CD4-positive, CD25-positive, alpha-beta regulatory T cell (primary cell): ENCODE data around the gene CYB5D1. TPM values are rescaled to one million over a fixed set of nuclear protein-coding genes. Genes with fewer than 3 reads are reported as not detected.

Experiments used
- ATAC-seq, 2 donors: fragments of 150-1000 bp; cut with Tn5 transposase; one replicate each; pipeline ENCODE4 v1.10.0; 2021; ENCODE audit warnings: low read depth in 2 of 2, moderate number of reproducible peaks in 2 of 2, moderate library complexity in 1 of 2
- DNase-seq, 3 donors: peaks; one replicate each; pipeline versions ENCODE4 v3.0.0 to v3.0.0-alpha.2; 2012 to 2022; ENCODE audit warnings: mixed read lengths in 1 of 3
- H3K27ac ChIP-seq: one replicate; pipeline ENCODE4 v1.7.0; 2013; ENCODE audit warnings: mild to moderate bottlenecking, low read length; ENCODE audit not compliant: insufficient read depth, poor library complexity, severe bottlenecking
- H3K27me3 ChIP-seq: one replicate; pipeline ENCODE4 v1.7.0; 2013; ENCODE audit warnings: low read length; ENCODE audit not compliant: control insufficient read depth, insufficient read depth
- H3K36me3 ChIP-seq: one replicate; pipeline ENCODE4 v1.7.0; 2013; ENCODE audit warnings: mild to moderate bottlenecking, low read length, moderate library complexity; ENCODE audit not compliant: control insufficient read depth, insufficient read depth
- H3K4me1 ChIP-seq: 2 replicates; pipeline ENCODE4 v1.7.0; 2013; ENCODE audit warnings: mild to moderate bottlenecking, low read length; ENCODE audit not compliant: insufficient read depth, control insufficient read depth, poor library complexity, severe bottlenecking
- H3K4me3 ChIP-seq: one replicate; pipeline ENCODE4 v1.7.0; 2013; ENCODE audit warnings: low read depth, mild to moderate bottlenecking, low read length, moderate library complexity
- H3K9me3 ChIP-seq, 2 experiments: 1 replicate in 1 of 2; 2 replicates in 1 of 2; pipeline ENCODE4 v1.7.0; 2013; ENCODE audit warnings: low read length in 2 of 2, mild to moderate bottlenecking in 1 of 2, moderate library complexity in 1 of 2; ENCODE audit not compliant: control insufficient read depth in 2 of 2
- H3K27ac Mint-ChIP-seq, 3 donors: one replicate each; pipeline ENCODE4 v1.8.0; 2020 to 2022; ENCODE audit warnings: mild to moderate bottlenecking in 3 of 3, mixed read lengths in 3 of 3, moderate library complexity in 2 of 3
- H3K27me3 Mint-ChIP-seq: one replicate; pipeline ENCODE4 v1.8.0; 2022; ENCODE audit warnings: mild to moderate bottlenecking, mixed read lengths
- H3K36me3 Mint-ChIP-seq: one replicate; pipeline ENCODE4 v1.8.0; 2020; ENCODE audit warnings: mixed read lengths
- H3K4me1 Mint-ChIP-seq, 4 donors: one replicate each; pipeline ENCODE4 v1.8.0; 2020 to 2022; ENCODE audit warnings: mixed read lengths in 4 of 4, mild to moderate bottlenecking in 1 of 4
- H3K4me3 Mint-ChIP-seq, 4 donors: one replicate each; pipeline ENCODE4 v1.8.0; 2020 to 2022; ENCODE audit warnings: mild to moderate bottlenecking in 4 of 4, mixed read lengths in 4 of 4, moderate library complexity in 3 of 4
- H3K9me3 Mint-ChIP-seq, 7 donors: one replicate each; pipeline ENCODE4 v1.8.0; 2020 to 2022; ENCODE audit warnings: mixed read lengths in 7 of 7, mild to moderate bottlenecking in 3 of 7, moderate library complexity in 2 of 7
- polyA plus RNA-seq, 4 donors: library from polyadenylated mRNA; unstranded; fragments of 300-500 nt; fragmentation: Illumina TruSeq; gene quantifications; one replicate each; pipeline ENCODE4 v1.2.3, GENCODE V29; 2021
- total RNA-seq: library from RNA; stranded (reverse); gene quantifications from one replicate; pipeline ENCODE4 v1.2.3, GENCODE V29; 2022

The CYB5D1 gene
- total and polyA plus RNA-seq, 5 donors from 2014 or later: 3.1 to 11.8 (median 5.3) TPM

DNA sequence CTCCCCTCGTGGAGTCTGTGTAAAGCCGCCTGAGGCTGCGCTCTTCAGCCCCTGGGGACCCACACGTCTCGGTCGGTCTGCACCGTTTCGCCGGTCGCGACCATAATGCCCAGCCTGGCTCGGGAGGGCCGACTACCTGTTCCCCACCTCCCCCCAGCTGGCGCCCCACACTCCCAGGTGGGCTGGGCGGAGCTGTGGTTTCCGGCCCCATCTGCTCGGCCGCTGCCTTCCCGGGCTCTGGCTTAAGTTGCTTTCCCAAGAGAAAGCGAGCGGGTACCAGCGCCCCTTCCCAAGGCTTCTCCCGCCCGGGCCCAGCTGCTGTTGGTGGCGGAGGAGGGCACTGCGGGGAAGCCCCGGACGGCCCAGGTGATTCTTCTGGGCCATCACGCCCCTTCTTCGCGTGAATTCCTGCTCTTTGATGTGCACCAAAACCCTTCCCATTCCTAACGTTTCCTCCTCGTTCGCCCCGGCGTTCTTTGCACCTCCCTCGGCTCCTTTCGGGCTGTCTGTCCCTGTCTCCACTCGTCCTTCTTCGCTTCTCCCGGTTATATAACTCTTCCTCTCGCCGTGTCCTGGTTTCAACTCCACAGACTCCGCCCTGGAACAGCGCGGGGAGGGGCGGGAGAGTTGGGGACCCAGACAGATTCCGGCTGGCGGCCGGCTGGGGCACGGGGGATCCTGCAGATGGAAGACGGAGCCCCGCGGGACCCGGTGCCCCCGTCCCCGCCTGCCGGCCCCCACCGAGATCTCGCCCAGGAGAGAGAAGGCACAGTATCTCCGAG lies 21.8 kb upstream of the CYB5D1 start:
- Mint-ChIP-seq H3K4me1 (peaks cover 5 to 57% (median 43%) of the 10 kb centered on the region in 4 donors), H3K36me3 (no peaks in the 10 kb centered on the region), H3K4me3 (peak overlapping the region; percentile 94 to 99 (median 96)), H3K27ac (peak overlapping the region; percentile 91 to 100 (median 98)), H3K27me3 (peaks cover 11% of the 10 kb centered on the region), H3K9me3 (peaks cover 0 to 1% (median 0%) of the 10 kb centered on the region in 7 donors)
- Histone ChIP-seq H3K27me3 (no peaks in the 10 kb centered on the region), H3K36me3 (no peaks in the 10 kb centered on the region), H3K27ac (peak overlapping the region; percentile 100), H3K4me3 (peak overlapping the region; percentile 79), H3K9me3 (no peaks in the 10 kb centered on the region), H3K4me1 (peaks cover 66% of the 10 kb centered on the region)
- ATAC-seq (no peak), DNase-seq (peak in 1 of 3 donors; percentile 61)

DNA sequence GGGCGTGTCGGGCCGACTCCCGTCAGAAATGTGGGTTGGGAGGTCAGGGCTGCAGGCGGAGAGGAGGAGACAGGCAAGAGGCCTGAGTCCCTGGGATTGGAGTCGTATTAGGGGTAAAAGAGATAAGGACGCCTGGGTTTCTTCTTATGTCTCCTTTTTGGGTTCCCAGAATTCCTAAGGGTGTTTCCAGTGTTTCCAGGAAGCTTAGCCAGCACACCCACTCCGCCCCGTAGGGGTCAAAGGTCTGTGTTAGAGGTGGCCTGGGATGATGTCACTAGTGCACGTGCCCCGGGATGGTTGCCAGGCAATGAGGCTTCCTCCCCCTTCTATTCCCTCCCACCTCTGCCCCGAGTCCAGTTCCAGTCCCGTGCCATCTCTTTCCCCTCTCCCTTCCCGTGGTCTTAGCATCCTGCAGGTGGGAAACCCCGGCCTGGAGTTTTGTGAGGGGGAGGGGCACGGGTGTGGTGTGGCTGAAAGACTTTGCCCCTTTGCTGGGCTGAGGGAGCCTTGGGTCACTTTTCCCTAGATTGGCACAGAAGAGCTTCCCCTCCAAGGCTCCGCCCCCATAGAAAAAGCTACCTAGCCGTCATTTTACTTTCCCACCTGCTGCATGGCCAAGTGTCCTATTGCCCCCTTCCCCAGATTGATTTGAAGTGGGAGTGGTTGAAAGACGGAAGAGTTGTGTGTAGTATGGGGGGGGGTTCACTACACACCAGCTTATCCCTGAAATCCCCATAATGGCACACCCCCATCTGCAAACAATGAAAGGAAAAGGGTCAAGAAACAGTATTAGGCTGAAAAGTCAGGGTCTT lies 21.0 kb upstream of the CYB5D1 start:
- H3K4me3 Mint-ChIP-seq: peak overlapping the region; percentile 94 to 99 (median 96)
- no peaks in the 10 kb centered on the region for H3K36me3 ChIP-seq
- H3K36me3 Mint-ChIP-seq: no peaks in the 10 kb centered on the region
- H3K27me3 Mint-ChIP-seq: peaks cover 7% of the 10 kb centered on the region
- H3K27ac Mint-ChIP-seq: peak overlapping the region; percentile 91 to 100 (median 98)
- no peaks in the 10 kb centered on the region for H3K27me3 ChIP-seq
- ATAC-seq (no peak), DNase-seq (peak; percentile 54 to 84 (median 71))
- peaks cover 0 to 1% (median 0%) of the 10 kb centered on the region in 7 donors for H3K9me3 Mint-ChIP-seq
- H3K4me1 Mint-ChIP-seq: peaks cover 5 to 62% (median 46%) of the 10 kb centered on the region in 4 donors
- H3K4me3 ChIP-seq: peak overlapping the region; percentile 75
- H3K27ac ChIP-seq: peak overlapping the region; percentile 100
- no peaks in the 10 kb centered on the region for H3K9me3 ChIP-seq
- peaks cover 74% of the 10 kb centered on the region for H3K4me1 ChIP-seq

DNA sequence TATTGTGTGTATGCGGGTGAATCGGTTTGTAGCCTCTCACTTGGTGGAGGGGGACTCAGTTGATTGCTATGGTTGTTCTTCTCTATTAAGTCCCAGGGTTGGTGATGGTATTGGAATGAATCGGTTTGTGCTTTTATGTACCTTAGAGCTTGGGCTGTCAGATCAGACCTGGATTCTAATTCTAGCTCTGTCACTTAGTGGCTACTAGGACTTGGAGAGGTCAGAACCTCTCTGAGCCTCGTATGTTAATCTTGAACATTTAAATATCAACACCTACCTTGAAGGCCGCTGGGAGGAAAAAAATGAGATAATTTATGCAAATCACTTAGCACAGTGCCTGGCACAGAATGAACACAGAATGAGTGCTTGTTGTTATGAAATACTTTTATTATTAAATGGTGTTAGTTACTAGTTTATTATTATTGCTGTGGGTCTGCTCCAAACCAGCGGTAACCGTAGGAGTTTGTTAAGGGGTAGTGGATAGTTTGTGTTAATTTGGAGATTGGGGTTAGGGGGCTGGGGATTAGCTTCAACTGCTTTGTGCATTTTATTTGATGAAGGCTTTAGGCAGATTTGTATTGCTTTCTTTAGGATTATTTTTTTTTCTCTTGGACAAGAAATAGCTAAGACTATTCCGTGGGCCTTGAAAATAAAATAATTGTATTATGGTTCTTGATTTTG lies 20.3 kb upstream of the CYB5D1 start:
- DNase-seq (peak in 2 of 3 donors; percentile 35 to 47), ATAC-seq (no peak)
- H3K27ac Mint-ChIP-seq: peak overlapping the region; percentile 61 to 100 (median 98)
- H3K27me3 ChIP-seq: no peaks in the 10 kb centered on the region
- H3K4me3 Mint-ChIP-seq: peak overlapping the region; percentile 94 to 99 (median 96)
- H3K27ac ChIP-seq: peak overlapping the region; percentile 100
- H3K36me3 ChIP-seq: no peaks in the 10 kb centered on the region
- peaks cover 0 to 2% (median 0%) of the 10 kb centered on the region in 7 donors for H3K9me3 Mint-ChIP-seq
- peak overlapping the region; percentile 75 for H3K4me3 ChIP-seq
- peaks cover 79% of the 10 kb centered on the region for H3K4me1 ChIP-seq
- no peaks in the 10 kb centered on the region for H3K36me3 Mint-ChIP-seq
- peaks cover 14% of the 10 kb centered on the region for H3K27me3 Mint-ChIP-seq
- peaks cover 5 to 68% (median 49%) of the 10 kb centered on the region in 4 donors for H3K4me1 Mint-ChIP-seq
- no peaks in the 10 kb centered on the region for H3K9me3 ChIP-seq

DNA sequence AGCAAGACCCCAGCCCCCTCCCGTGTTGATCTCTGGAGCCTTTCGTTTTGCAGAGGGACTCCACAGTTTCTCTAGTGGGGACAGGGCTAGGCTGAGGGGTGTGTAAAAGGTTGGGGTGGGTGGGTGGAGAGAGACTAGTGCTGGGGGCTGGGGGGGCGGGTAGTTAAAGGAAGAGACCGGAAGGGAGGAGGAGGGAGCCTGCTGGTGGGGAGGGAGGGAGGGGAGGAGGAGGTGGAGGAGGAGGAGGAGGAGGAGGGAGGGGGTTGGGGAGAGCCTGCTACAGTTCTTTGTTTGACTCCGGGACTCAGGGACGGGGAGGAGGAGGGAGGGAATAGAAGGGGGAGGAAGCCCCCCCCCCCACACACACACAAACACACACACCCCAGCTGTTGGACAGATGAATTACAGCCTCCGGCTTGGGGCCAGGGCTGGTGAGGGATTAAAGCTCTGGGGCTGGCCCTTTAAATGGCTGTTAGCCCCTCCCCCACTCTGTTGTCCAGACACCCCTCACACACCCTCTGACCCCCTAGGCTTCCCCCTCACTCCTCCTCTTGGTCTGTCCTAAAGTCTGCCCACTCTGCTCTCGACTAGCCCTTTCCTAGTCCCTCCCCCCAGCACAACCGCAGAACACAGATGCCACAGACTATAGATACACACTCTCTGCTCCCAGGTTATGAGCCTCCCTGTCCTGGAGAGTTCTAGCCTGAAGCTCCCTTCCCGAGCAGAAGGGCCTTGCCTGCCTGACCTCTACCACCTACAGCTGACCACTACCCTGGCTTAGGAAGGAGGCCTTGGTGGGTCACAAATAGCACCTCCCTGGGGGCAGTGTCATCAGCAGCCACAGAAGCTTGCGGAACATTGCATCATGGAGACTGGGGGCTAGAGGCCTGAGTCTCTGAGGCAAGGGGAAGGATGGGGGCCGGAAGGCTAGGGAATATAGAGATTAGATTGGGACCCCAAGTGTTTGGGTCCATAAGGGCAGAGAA lies 19.4 kb upstream of the CYB5D1 start:
- Histone ChIP-seq H3K36me3 (no peaks in the 10 kb centered on the region), H3K4me3 (peak overlapping the region; percentile 75), H3K27me3 (no peaks in the 10 kb centered on the region), H3K9me3 (no peaks in the 10 kb centered on the region), H3K27ac (peak overlapping the region; percentile 100), H3K4me1 (peaks cover 85% of the 10 kb centered on the region)
- Mint-ChIP-seq H3K27ac (peak overlapping the region; percentile 94 to 100 (median 99)), H3K4me3 (peak overlapping the region; percentile 94 to 99 (median 96)), H3K36me3 (no peaks in the 10 kb centered on the region), H3K9me3 (peaks cover 0 to 2% (median 0%) of the 10 kb centered on the region in 7 donors), H3K4me1 (peaks cover 5 to 68% (median 48%) of the 10 kb centered on the region in 4 donors), H3K27me3 (peaks cover 22% of the 10 kb centered on the region)
- ATAC-seq (no peak), DNase-seq (peak in 1 of 3 donors; percentile 43)

DNA sequence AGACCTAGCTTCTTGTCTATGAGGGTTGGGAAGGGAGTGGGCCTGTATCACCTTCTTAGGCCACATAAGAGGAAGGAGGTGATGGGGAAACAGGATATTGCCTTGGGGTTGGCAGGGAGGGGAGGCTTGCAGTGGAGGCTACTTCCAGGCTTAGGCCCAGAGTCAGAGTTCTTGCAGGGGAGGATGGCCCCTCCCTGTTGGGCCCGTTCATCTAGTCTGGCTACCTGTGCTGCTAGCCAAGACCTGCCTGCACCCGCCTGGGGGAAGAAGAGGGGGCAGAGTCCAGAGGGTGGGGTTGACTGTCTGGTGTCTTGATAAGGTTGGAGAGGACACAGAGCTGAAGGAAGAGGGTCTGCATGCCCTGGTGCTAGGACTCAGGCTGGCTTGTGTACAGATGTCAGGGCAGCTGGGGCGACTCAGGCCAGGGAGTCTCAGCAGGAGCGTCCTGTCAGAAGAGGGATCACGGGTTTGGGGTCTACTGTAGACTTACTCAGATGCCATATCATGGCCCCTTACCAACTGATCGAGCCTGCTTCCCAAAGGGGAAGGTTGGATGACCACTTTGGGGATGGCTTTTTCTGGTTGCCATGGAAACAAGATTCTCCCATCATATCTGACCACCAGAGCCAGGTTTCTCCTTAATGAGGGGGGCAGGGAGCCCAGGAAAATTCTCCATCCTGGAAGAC lies 18.5 kb upstream of the CYB5D1 start:
- H3K27ac Mint-ChIP-seq: peak overlapping the region; percentile 99 to 100 (median 99)
- DNase-seq (peak in 1 of 3 donors; percentile 41), ATAC-seq (no peak)
- H3K4me3 ChIP-seq: no peak overlapping the region
- peak overlapping the region; percentile 100 for H3K27ac ChIP-seq
- peaks cover 5 to 71% (median 46%) of the 10 kb centered on the region in 4 donors for H3K4me1 Mint-ChIP-seq
- H3K36me3 Mint-ChIP-seq: no peaks in the 10 kb centered on the region
- no peaks in the 10 kb centered on the region for H3K27me3 ChIP-seq
- peaks cover 0 to 2% (median 0%) of the 10 kb centered on the region in 7 donors for H3K9me3 Mint-ChIP-seq
- no peaks in the 10 kb centered on the region for H3K36me3 ChIP-seq
- H3K4me3 Mint-ChIP-seq: peak overlapping the region; percentile 70 to 93 (median 80)
- peaks cover 82% of the 10 kb centered on the region for H3K4me1 ChIP-seq
- no peaks in the 10 kb centered on the region for H3K9me3 ChIP-seq
- H3K27me3 Mint-ChIP-seq: peaks cover 32% of the 10 kb centered on the region

DNA sequence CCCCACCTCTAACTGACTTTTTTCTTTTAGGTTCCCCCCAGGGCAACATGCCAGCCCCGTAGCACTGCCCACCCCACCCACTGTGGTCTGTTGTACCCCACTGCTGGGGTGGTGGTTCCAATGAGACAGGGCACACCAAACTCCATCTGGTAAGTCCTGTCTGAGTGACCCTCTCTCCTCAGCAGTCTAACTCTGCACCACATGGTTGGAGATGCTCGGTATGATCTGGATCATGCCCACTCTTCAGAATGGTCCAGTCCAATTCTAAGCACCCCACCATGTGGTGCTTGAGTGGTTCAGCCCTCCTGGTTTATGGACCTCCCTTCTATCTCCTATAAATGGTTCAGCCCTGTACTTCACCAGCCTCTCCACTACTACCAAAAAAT lies 17.9 kb upstream of the CYB5D1 start:
- Histone ChIP-seq H3K4me1 (peaks cover 83% of the 10 kb centered on the region), H3K27ac (peak overlapping the region; percentile 100), H3K4me3 (no peak overlapping the region), H3K27me3 (no peaks in the 10 kb centered on the region), H3K9me3 (no peaks in the 10 kb centered on the region), H3K36me3 (no peaks in the 10 kb centered on the region)
- Mint-ChIP-seq H3K9me3 (peaks cover 0 to 2% (median 0%) of the 10 kb centered on the region in 7 donors), H3K27me3 (peaks cover 31% of the 10 kb centered on the region), H3K27ac (peak overlapping the region; percentile 99 to 100 (median 99)), H3K36me3 (no peaks in the 10 kb centered on the region), H3K4me1 (peaks cover 5 to 72% (median 46%) of the 10 kb centered on the region in 4 donors), H3K4me3 (peak overlapping the region; percentile 70 to 94 (median 84))
- ATAC-seq (no peak), DNase-seq (peak in 1 of 3 donors; percentile 54)
